K562 (cell line): Measurements from ENCODE around the gene TMEM167A. TPM values are rescaled to one million over a fixed set of nuclear protein-coding genes. Genes with fewer than 3 reads are reported as not detected.

Experiments used
- ATAC-seq: fragments of 200-7000 bp; cut with Tn5 transposase; 3 replicates; pipeline ENCODE4 v1.9.1; 2020; ENCODE audit warnings: moderate library complexity
- BruUV-seq: library from RNA; stranded (reverse); fragments of 400-500 nt; replicated peaks from 2 replicates; lab custom pipeline; 2021; lab: Mats Ljungman, UMichigan
- CTCF ChIA-PET: fragments of 300-600 bp; formaldehyde crosslinking; extraction: SDS; loops from one replicate; lab custom pipeline; 2021; ENCODE audit warnings: low intra/inter-chr PET ratio; lab: Yijun Ruan, JAX
- POLR2A ChIA-PET: fragments of 300-600, 350-650 bp; sonication (Branson Sonifier 250); formaldehyde crosslinking; extraction: SDS; loops from one replicate; lab custom pipeline; 2021; ENCODE audit warnings: antibody characterized with exemption, inconsistent platforms; lab: Yijun Ruan, JAX
- DNase-seq, 4 experiments: peaks; one replicate each; pipeline versions ENCODE4 v3.0.0 to v3.0.0-alpha.2; 2011 to 2018; ENCODE audit warnings: low spot score in 3 of 4, mixed read lengths in 3 of 4; ENCODE audit errors: extremely low read depth in 1 of 4
- FAIRE-seq: peaks from 2 replicates; lab custom pipeline; 2011; peaks lifted over from hg19 to GRCh38; lab: Jason Lieb, UNC
- H2AFZ ChIP-seq: 2 replicates; pipeline ENCODE4 v1.6.0; 2011; ENCODE audit warnings: low read depth, low read length, control low read depth, inconsistent platforms
- H3K27ac ChIP-seq: fragments of 200-600 bp; 3 replicates; pipeline ENCODE4 v1.8.0; 2011; ENCODE audit warnings: low read depth, mild to moderate bottlenecking, control low read depth, inconsistent platforms, low read length, moderate library complexity, mixed read lengths; ENCODE audit errors: extremely low read depth
- H3K27me3 ChIP-seq, 2 experiments: fragments of 300-600 bp in 1 of 2; 2 replicates in 1 of 2; 3 replicates in 1 of 2; pipeline versions ENCODE4 v1.6.0 to v1.8.0; 2011; ENCODE audit warnings: inconsistent platforms in 2 of 2, low read length in 2 of 2, mild to moderate bottlenecking in 1 of 2, mixed read lengths in 1 of 2, moderate library complexity in 1 of 2; ENCODE audit not compliant: control insufficient read depth in 2 of 2, insufficient read depth in 2 of 2
- H3K36me3 ChIP-seq: fragments of 300-600 bp; 3 replicates; pipeline ENCODE4 v1.8.0; 2011; ENCODE audit warnings: mild to moderate bottlenecking, low read length, inconsistent platforms; ENCODE audit not compliant: control insufficient read depth, insufficient read depth
- H3K4me1 ChIP-seq, 2 experiments: fragments of 200-600 bp in 1 of 2; replicated peaks in 1 of 2; 2 replicates in 1 of 2; 3 replicates in 1 of 2; pipeline versions ENCODE4 v1.5.1 to v1.8.0; 2011; ENCODE audit warnings: inconsistent platforms in 2 of 2, low read length in 2 of 2, mild to moderate bottlenecking in 1 of 2, mixed read lengths in 1 of 2, moderate library complexity in 1 of 2; ENCODE audit not compliant: control insufficient read depth in 2 of 2, insufficient read depth in 2 of 2
- H3K4me2 ChIP-seq: 2 replicates; pipeline ENCODE4 v1.6.1; 2011; ENCODE audit warnings: low read length, control low read depth, inconsistent platforms, mixed read lengths; ENCODE audit not compliant: insufficient read depth
- H3K4me3 ChIP-seq: fragments of 200-600 bp; sonication (generic), shearing (Covaris generic); 2 replicates; pipeline ENCODE4 v1.5.1; 2016; ENCODE audit warnings: control low read depth, inconsistent platforms
- H3K79me2 ChIP-seq: fragments of 200-600 bp; 3 replicates; pipeline ENCODE4 v1.8.0; 2011; ENCODE audit warnings: low read length, inconsistent platforms; ENCODE audit not compliant: control insufficient read depth, insufficient read depth
- H3K9ac ChIP-seq, 2 experiments: 2 replicates each; pipeline versions ENCODE4 v1.6.0 to v1.6.1; 2011; ENCODE audit warnings: low read depth in 2 of 2, low read length in 2 of 2, control low read depth in 1 of 2, inconsistent platforms in 1 of 2, mild to moderate bottlenecking in 1 of 2, mixed read lengths in 1 of 2; ENCODE audit not compliant: insufficient read depth in 1 of 2
- H3K9me1 ChIP-seq: one replicate; pipeline ENCODE4 v1.6.0; 2011; ENCODE audit warnings: inconsistent platforms, mild to moderate bottlenecking, low read length, moderate library complexity; ENCODE audit not compliant: control insufficient read depth, insufficient read depth
- H3K9me3 ChIP-seq: replicated peaks from 2 replicates; pipeline ENCODE4 v1.5.1; 2011; ENCODE audit warnings: low read depth, low read length, inconsistent platforms; ENCODE audit not compliant: control insufficient read depth, insufficient read depth
- H4K20me1 ChIP-seq: replicated peaks from 2 replicates; pipeline ENCODE4 v1.6.1; 2011; ENCODE audit warnings: low read length, inconsistent platforms, mixed read lengths; ENCODE audit not compliant: control insufficient read depth, insufficient read depth
- KDM4B ChIP-seq, 2 experiments: fragments of 450-650 bp in 1 of 2; sonication (generic) in 1 of 2; IDR thresholded peaks; 2 replicates each; pipeline ENCODE4 v1.6.1; 2016 to 2017; ENCODE audit warnings: borderline replicate concordance in 2 of 2, antibody characterized with exemption in 1 of 2, low read depth in 1 of 2, mild to moderate bottlenecking in 1 of 2
- RBM25 ChIP-seq: fragments of 200-400 bp; formaldehyde crosslinking; IDR thresholded peaks from 2 replicates; pipeline ENCODE4 v1.6.1; 2018; ENCODE audit warnings: low read length, low read depth, moderate library complexity; ENCODE audit not compliant: severe bottlenecking
- TFAM ChIP-seq: fragments of 250-450 bp; sonication (Bioruptor Pico); conservative IDR thresholded peaks from 2 replicates; pipeline ENCODE4 v1.5.0; 2021; ENCODE audit warnings: mild to moderate bottlenecking, moderate library complexity
- THAP12 ChIP-seq: fragments of 250-450 bp; sonication (Bioruptor Pico); IDR thresholded peaks from 2 replicates; pipeline ENCODE4 v1.9.0; 2021; ENCODE audit warnings: mild to moderate bottlenecking, inconsistent platforms
- ZNF253 ChIP-seq: fragments of 250-450 bp; sonication (Bioruptor Pico); conservative IDR thresholded peaks from 2 replicates; pipeline ENCODE4 v1.6.1; 2021; ENCODE audit warnings: mild to moderate bottlenecking
- in situ Hi-C: fragments of 300-500 bp; cut with MboI; formaldehyde crosslinking; loops from 4 replicates; pipeline ENCODE4 v1.15.0; 2018; ENCODE audit warnings: inconsistent platforms, mixed read lengths
- intact Hi-C: fragments of 100-400 bp; cut with micrococcal nuclease; formaldehyde crosslinking; loops from 2 replicates; pipeline ENCODE4 v1.14.2; 2022
- polyA plus RNA-seq, 8 experiments: library from polyadenylated mRNA; depleted of rRNA in 4 of 8; stranded (reverse) in 5 of 8; unstranded in 3 of 8; fragments of >200 nt; fragmentation: Nextera tagmentation in 2 of 8; fragmentation: Illumina TruSeq in 1 of 8; extraction: Ambion mirVana in 2 of 8; extraction: Trizol in 1 of 8; gene quantifications; 2 replicates each; pipeline versions ENCODE4 v1.2.1 to v1.2.3, GENCODE V29; 2011 to 2014; ENCODE audit warnings: inconsistent platforms in 1 of 8, missing spikeins in 1 of 8
- total RNA-seq, 7 experiments: library from RNA; depleted of rRNA in 6 of 7; stranded (reverse); fragments of >200 nt in 6 of 7; fragmentation: Illumina TruSeq in 2 of 7; extraction: Trizol in 2 of 7; gene quantifications; 2 replicates each; pipeline versions ENCODE4 v1.2.1 to v1.2.3, GENCODE V29; 2011 to 2021; ENCODE audit warnings: low replicate concordance in 1 of 7
- TF ChIP-seq, protein P1 (sequence below): fragments of 250-450 bp; sonication (Bioruptor Pico); IDR thresholded peaks from 2 replicates; pipeline ENCODE4 v1.4.0; 2020; ENCODE audit warnings: mild to moderate bottlenecking

The TMEM167A gene
- total and polyA plus RNA-seq, 9 of the 15 experiments (the other 6 are each of a cell fraction or from before 2014, with no cell fraction given): 35.3 to 458 (median 110) TPM

DNA sequence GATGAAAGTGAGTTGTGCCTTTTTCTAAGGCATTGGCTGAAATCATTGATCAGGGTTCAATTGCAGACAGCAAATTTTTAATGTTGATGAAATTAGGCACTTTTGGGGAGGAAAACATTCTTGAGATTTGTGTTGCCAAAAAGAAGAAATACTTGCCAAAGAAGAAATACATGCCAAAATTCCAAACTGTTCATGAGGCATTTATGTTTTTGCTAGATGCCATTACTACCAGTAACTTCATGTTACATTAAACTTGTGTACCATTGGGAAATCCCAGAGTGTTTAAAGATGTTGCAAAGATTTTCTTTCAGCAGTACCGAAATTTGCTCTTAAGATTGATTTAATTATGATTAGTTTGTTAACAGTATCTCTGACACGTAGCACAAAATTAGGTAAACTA lies 7.1 kb upstream of the TMEM167A start (continued):
- TF ChIP-seq, protein P1, sequence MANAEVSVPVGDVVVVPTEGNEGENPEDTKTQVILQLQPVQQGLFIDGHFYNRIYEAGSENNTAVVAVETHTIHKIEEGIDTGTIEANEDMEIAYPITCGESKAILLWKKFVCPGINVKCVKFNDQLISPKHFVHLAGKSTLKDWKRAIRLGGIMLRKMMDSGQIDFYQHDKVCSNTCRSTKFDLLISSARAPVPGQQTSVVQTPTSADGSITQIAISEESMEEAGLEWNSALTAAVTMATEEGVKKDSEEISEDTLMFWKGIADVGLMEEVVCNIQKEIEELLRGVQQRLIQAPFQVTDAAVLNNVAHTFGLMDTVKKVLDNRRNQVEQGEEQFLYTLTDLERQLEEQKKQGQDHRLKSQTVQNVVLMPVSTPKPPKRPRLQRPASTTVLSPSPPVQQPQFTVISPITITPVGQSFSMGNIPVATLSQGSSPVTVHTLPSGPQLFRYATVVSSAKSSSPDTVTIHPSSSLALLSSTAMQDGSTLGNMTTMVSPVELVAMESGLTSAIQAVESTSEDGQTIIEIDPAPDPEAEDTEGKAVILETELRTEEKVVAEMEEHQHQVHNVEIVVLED (CRISPR knock-in tag): no peak
- TF ChIP-seq THAP12 (CRISPR knock-in tag): no peak
- no peak for TF ChIP-seq KDM4B (IDR thresholded peaks at IDR 0.05; ENCODE audit: borderline replicate concordance in 2 of 2, low read depth in 1 of 2)

DNA sequence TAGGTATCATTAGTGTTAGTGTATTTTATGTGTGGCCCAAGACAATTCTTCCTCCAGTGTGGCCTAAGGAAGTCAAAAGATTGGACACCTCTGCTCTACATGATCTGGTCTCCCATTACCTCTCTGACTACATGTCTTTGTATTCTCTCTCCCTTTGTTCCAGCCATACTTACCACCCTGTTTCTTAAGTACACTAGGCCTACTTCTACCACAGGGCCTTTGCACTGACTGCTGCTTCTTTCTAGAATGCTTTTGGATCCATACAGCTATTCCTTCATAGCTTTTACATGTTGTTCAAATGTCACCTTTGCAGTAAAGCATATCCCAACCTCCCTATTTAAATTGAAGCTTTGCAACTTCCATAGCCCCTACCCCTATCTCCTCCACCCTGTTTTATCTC lies 5.6 kb upstream of the TMEM167A start:
- intact Hi-C loops: no loop called here
- Histone ChIP-seq H3K4me3 (no peak overlapping the region), H4K20me1 (no peaks in the 10 kb centered on the region), H3K27ac (no peak overlapping the region), H3K27me3 (no peaks in the 10 kb centered on the region), H3K9me3 (no peaks in the 10 kb centered on the region), H2AFZ (no peak overlapping the region), H3K9ac (no peak overlapping the region), H3K79me2 (peaks cover 24% of the 10 kb centered on the region), H3K4me2 (no peak overlapping the region), H3K9me1 (no peaks in the 10 kb centered on the region), H3K36me3 (no peaks in the 10 kb centered on the region), H3K4me1 (no peaks in the 10 kb centered on the region)
- BruUV-seq: no TSS peak
- ATAC-seq (no peak), DNase-seq (no peak), FAIRE-seq (no peak)
- TF ChIP-seq ZNF253 (CRISPR knock-in tag): no peak
- TF ChIP-seq TFAM (CRISPR knock-in tag): no peak
- TF ChIP-seq RBM25: peak; percentile 21
- in situ Hi-C loops: no loop called here
- POLR2A ChIA-PET: no interaction called here
- CTCF ChIA-PET: no interaction called here
